WTC11 (cell line): Measurements from ENCODE around the gene H1-8.

ENCODE experiments used
- ARID4B ChIP-seq: sonication (generic); formaldehyde crosslinking; IDR thresholded peaks from 2 replicates; pipeline ENCODE4 v1.8.0; 2023; ENCODE audit warnings: missing genetic modification reagents, mild to moderate bottlenecking, borderline replicate concordance
- ATF6 ChIP-seq: sonication (generic); formaldehyde crosslinking; IDR thresholded peaks from 2 replicates; pipeline ENCODE4 v1.8.1; 2023; ENCODE audit warnings: mild to moderate bottlenecking, missing genetic modification reagents
- CREB1 ChIP-seq: sonication (generic); formaldehyde crosslinking; IDR thresholded peaks from 2 replicates; pipeline ENCODE4 v1.8.0; 2023; ENCODE audit warnings: mild to moderate bottlenecking, missing genetic modification reagents
- CREM ChIP-seq: sonication (generic); formaldehyde crosslinking; IDR thresholded peaks from 2 replicates; pipeline ENCODE4 v1.8.1; 2022; ENCODE audit warnings: mild to moderate bottlenecking, missing genetic modification reagents, moderate library complexity
- FOXP1 ChIP-seq: sonication (generic); formaldehyde crosslinking; IDR thresholded peaks from 2 replicates; pipeline ENCODE4 v1.8.0; 2022; ENCODE audit warnings: missing genetic modification reagents, mild to moderate bottlenecking, moderate library complexity, borderline replicate concordance
- JUN ChIP-seq: sonication (generic); formaldehyde crosslinking; IDR thresholded peaks from 2 replicates; pipeline ENCODE4 v1.8.0; 2023; ENCODE audit warnings: mild to moderate bottlenecking, missing genetic modification reagents
- MAX ChIP-seq: sonication (generic); formaldehyde crosslinking; IDR thresholded peaks from 2 replicates; pipeline ENCODE4 v1.8.0; 2022; ENCODE audit warnings: mild to moderate bottlenecking, missing genetic modification reagents
- NR1H2 ChIP-seq: sonication (generic); formaldehyde crosslinking; IDR thresholded peaks from 2 replicates; pipeline ENCODE4 v1.9.0; 2021; ENCODE audit warnings: mild to moderate bottlenecking, moderate library complexity, missing genetic modification reagents
- SMAD3 ChIP-seq: sonication (generic); formaldehyde crosslinking; IDR thresholded peaks from 2 replicates; pipeline ENCODE4 v1.8.0; 2022; ENCODE audit warnings: missing genetic modification reagents, mild to moderate bottlenecking, borderline replicate concordance
- SP1 ChIP-seq: sonication (generic); formaldehyde crosslinking; conservative IDR thresholded peaks from 2 replicates; pipeline ENCODE4 v1.8.1; 2022; ENCODE audit warnings: missing genetic modification reagents
- ZNF317 ChIP-seq: sonication (generic); formaldehyde crosslinking; IDR thresholded peaks from 2 replicates; pipeline ENCODE4 v1.8.1; 2023; ENCODE audit warnings: low read depth, mild to moderate bottlenecking, moderate library complexity, missing genetic modification reagents, borderline replicate concordance
- TF ChIP-seq, protein P1 (sequence below): fragments of 200-600 bp; IDR thresholded peaks from 2 replicates; pipeline ENCODE4 v1.8.0; 2022; ENCODE audit warnings: antibody characterized with exemption
- TF ChIP-seq, protein P2 (sequence below): sonication (generic); formaldehyde crosslinking; IDR thresholded peaks from 2 replicates; pipeline ENCODE4 v1.8.0; 2022; ENCODE audit warnings: mild to moderate bottlenecking, missing genetic modification reagents

DNA sequence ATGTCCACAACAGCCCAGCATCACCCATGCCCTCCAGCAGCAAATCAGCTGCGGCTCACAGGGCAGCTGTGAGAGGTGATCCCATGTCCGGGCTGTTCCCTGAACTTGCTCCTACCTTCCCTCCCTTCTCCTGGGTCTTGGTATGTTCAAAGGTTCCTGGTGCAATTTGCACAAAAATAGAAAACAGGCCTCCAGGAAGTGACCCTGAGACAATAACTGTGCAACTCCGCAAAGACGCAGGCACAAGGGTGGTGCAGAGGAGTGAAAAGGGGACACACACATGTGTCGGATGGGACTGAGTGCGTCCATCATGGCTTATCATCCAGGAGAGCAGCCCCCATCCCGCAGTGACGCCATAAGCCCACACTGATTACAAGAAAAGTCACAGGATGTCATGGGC, 47.2 kb downstream of the H1-8 start:
- no peak for TF ChIP-seq NR1H2 (CRISPR knock-in tag)
- TF ChIP-seq FOXP1 (CRISPR knock-in tag): no peak
- TF ChIP-seq CREM (CRISPR knock-in tag): no peak
- TF ChIP-seq SP1: no peak
- TF ChIP-seq, protein P1, sequence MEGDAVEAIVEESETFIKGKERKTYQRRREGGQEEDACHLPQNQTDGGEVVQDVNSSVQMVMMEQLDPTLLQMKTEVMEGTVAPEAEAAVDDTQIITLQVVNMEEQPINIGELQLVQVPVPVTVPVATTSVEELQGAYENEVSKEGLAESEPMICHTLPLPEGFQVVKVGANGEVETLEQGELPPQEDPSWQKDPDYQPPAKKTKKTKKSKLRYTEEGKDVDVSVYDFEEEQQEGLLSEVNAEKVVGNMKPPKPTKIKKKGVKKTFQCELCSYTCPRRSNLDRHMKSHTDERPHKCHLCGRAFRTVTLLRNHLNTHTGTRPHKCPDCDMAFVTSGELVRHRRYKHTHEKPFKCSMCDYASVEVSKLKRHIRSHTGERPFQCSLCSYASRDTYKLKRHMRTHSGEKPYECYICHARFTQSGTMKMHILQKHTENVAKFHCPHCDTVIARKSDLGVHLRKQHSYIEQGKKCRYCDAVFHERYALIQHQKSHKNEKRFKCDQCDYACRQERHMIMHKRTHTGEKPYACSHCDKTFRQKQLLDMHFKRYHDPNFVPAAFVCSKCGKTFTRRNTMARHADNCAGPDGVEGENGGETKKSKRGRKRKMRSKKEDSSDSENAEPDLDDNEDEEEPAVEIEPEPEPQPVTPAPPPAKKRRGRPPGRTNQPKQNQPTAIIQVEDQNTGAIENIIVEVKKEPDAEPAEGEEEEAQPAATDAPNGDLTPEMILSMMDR: no peak
- no peak for TF ChIP-seq ZNF317 (CRISPR knock-in tag)
- TF ChIP-seq, protein P2, sequence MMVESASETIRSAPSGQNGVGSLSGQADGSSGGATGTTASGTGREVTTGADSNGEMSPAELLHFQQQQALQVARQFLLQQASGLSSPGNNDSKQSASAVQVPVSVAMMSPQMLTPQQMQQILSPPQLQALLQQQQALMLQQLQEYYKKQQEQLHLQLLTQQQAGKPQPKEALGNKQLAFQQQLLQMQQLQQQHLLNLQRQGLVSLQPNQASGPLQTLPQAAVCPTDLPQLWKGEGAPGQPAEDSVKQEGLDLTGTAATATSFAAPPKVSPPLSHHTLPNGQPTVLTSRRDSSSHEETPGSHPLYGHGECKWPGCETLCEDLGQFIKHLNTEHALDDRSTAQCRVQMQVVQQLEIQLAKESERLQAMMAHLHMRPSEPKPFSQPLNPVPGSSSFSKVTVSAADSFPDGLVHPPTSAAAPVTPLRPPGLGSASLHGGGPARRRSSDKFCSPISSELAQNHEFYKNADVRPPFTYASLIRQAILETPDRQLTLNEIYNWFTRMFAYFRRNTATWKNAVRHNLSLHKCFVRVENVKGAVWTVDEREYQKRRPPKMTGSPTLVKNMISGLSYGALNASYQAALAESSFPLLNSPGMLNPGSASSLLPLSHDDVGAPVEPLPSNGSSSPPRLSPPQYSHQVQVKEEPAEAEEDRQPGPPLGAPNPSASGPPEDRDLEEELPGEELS (CRISPR knock-in tag): no peak
- TF ChIP-seq SMAD3 (CRISPR knock-in tag): no peak
- no peak for TF ChIP-seq JUN (CRISPR knock-in tag)
- no peak for TF ChIP-seq ATF6 (CRISPR knock-in tag)
- no peak for TF ChIP-seq CREB1
- no peak for TF ChIP-seq ARID4B (CRISPR knock-in tag)
- no peak for TF ChIP-seq MAX (CRISPR knock-in tag)
